H1 (cell line): Measurements from ENCODE around the gene SPDYE4. TPM values are rescaled to one million over a fixed set of nuclear protein-coding genes. Genes with fewer than 3 reads are reported as not detected.

Experiments
- CTCF ChIA-PET: fragments of 300-600 bp; sonication (Branson Sonifier 250); formaldehyde crosslinking; loops from one replicate; lab custom pipeline; 2021; ENCODE audit not compliant: partially characterized antibody; lab: Charles Lee
- POLR2A ChIA-PET: fragments of 300-600 bp; sonication (Branson Sonifier 250); formaldehyde crosslinking; loops from one replicate; lab custom pipeline; 2021; ENCODE audit warnings: inconsistent platforms; ENCODE audit not compliant: partially characterized antibody; lab: Charles Lee
- DNase-seq, 2 experiments: peaks; one replicate each; pipeline versions ENCODE4 v3.0.0 to v3.0.0-alpha.2; 2010 to 2022; ENCODE audit warnings: low spot score in 2 of 2, low read depth in 1 of 2, mixed read lengths in 1 of 2
- FAIRE-seq: peaks from 2 replicates; lab custom pipeline; 2011; peaks lifted over from hg19 to GRCh38; lab: Jason Lieb, UNC
- H2AFZ ChIP-seq: 2 replicates; pipeline ENCODE4 v1.8.1; 2012; ENCODE audit warnings: low read length, inconsistent platforms
- H2AK5ac ChIP-seq: 2 replicates; pipeline ENCODE4 v1.6.1; 2013; ENCODE audit warnings: low read depth, low read length
- H2BK120ac ChIP-seq: replicated peaks from 2 replicates; pipeline ENCODE3; 2013; ENCODE audit warnings: low read depth, low read length, inconsistent platforms
- H2BK12ac ChIP-seq: 2 replicates; pipeline ENCODE4 v1.6.1; 2013; ENCODE audit warnings: low read depth, low read length
- H2BK15ac ChIP-seq: 2 replicates; pipeline ENCODE4 v1.6.1; 2013; ENCODE audit warnings: low read length
- H2BK20ac ChIP-seq: 2 replicates; pipeline ENCODE4 v1.6.1; 2013; ENCODE audit warnings: low read length
- H2BK5ac ChIP-seq: 2 replicates; pipeline ENCODE4 v1.6.1; 2013; ENCODE audit warnings: low read depth, low read length
- H3K14ac ChIP-seq: 2 replicates; pipeline ENCODE4 v1.6.1; 2013; ENCODE audit warnings: inconsistent platforms; ENCODE audit not compliant: insufficient read length
- H3K18ac ChIP-seq: 2 replicates; pipeline ENCODE4 v1.6.1; 2013; ENCODE audit warnings: low read length; ENCODE audit errors: extremely low read depth
- H3K23ac ChIP-seq: 2 replicates; pipeline ENCODE4 v1.6.1; 2013; ENCODE audit warnings: inconsistent platforms; ENCODE audit not compliant: insufficient read length
- H3K23me2 ChIP-seq: 2 replicates; pipeline ENCODE4 v1.6.1; 2013; ENCODE audit warnings: low read depth, low read length
- H3K27ac ChIP-seq: 2 replicates; pipeline ENCODE4 v1.6.1; 2011; ENCODE audit warnings: low read depth, low read length, inconsistent platforms
- H3K27me3 ChIP-seq, 4 experiments: replicated peaks in 1 of 4; 1 replicate in 1 of 4; 2 replicates in 3 of 4; pipeline versions ENCODE4 v1.6.1 to v1.8.1; 2011 to 2013; ENCODE audit warnings: low read length in 3 of 4, mild to moderate bottlenecking in 3 of 4, inconsistent platforms in 2 of 4, mixed read lengths in 2 of 4, moderate library complexity in 1 of 4; ENCODE audit not compliant: control insufficient read depth in 3 of 4, insufficient read depth in 3 of 4; ENCODE audit errors: extremely low read depth in 1 of 4
- H3K36me3 ChIP-seq, 4 experiments: 2 replicates each; pipeline versions ENCODE4 v1.6.1 to v1.8.1; 2011 to 2013; ENCODE audit warnings: mild to moderate bottlenecking in 4 of 4, low read length in 3 of 4, moderate library complexity in 2 of 4, control low read depth in 1 of 4, inconsistent platforms in 1 of 4; ENCODE audit not compliant: insufficient read depth in 4 of 4, control insufficient read depth in 2 of 4
- H3K4ac ChIP-seq: replicated peaks from 2 replicates; pipeline ENCODE3; 2013; ENCODE audit warnings: low read length, low read depth, mixed read lengths, inconsistent platforms; ENCODE audit not compliant: insufficient read length
- H3K4me1 ChIP-seq, 4 experiments: replicated peaks in 1 of 4; 1 replicate in 1 of 4; 2 replicates in 3 of 4; pipeline versions ENCODE4 v1.6.1 to v1.8.1; 2011 to 2013; ENCODE audit warnings: low read length in 3 of 4, inconsistent platforms in 2 of 4, mixed read lengths in 1 of 4; ENCODE audit not compliant: insufficient read depth in 4 of 4, control insufficient read depth in 3 of 4
- H3K4me2 ChIP-seq, 2 experiments: 2 replicates each; pipeline versions ENCODE4 v1.6.1 to v1.8.1; 2011 to 2013; ENCODE audit warnings: low read depth in 2 of 2, low read length in 2 of 2, control low read depth in 1 of 2, inconsistent platforms in 1 of 2, mild to moderate bottlenecking in 1 of 2; ENCODE audit not compliant: insufficient read depth in 1 of 2
- H3K4me3 ChIP-seq, 4 experiments: fragments of 200-600, 300-600 bp in 1 of 4; sonication (generic), shearing (Covaris generic), sonication (Bioruptor Twin) in 1 of 4; 2 replicates each; pipeline versions ENCODE4 v1.5.1 to v1.8.1; 2011 to 2016; ENCODE audit warnings: low read length in 4 of 4, low read depth in 3 of 4, control low read depth in 2 of 4, inconsistent platforms in 2 of 4, mild to moderate bottlenecking in 2 of 4, mixed read lengths in 1 of 4, moderate library complexity in 1 of 4; ENCODE audit not compliant: insufficient read depth in 2 of 4; ENCODE audit errors: extremely low read depth in 1 of 4
- H3K56ac ChIP-seq: replicated peaks from 2 replicates; pipeline ENCODE3; 2013; ENCODE audit warnings: low read depth, mild to moderate bottlenecking, mixed read lengths, low read length, inconsistent platforms; ENCODE audit not compliant: insufficient read length
- H3K79me1 ChIP-seq: 2 replicates; pipeline ENCODE4 v1.6.1; 2013; ENCODE audit warnings: low read depth, low read length, control low read depth
- H3K79me2 ChIP-seq, 2 experiments: 2 replicates each; pipeline versions ENCODE4 v1.6.1 to v1.8.1; 2012 to 2013; ENCODE audit warnings: low read length in 2 of 2, mild to moderate bottlenecking in 2 of 2, inconsistent platforms in 1 of 2; ENCODE audit not compliant: insufficient read depth in 2 of 2, control insufficient read depth in 1 of 2
- H3K9ac ChIP-seq, 4 experiments: replicated peaks in 1 of 4; 1 replicate in 1 of 4; 2 replicates in 3 of 4; pipeline versions ENCODE4 v1.6.1 to v1.8.1; 2011 to 2013; ENCODE audit warnings: low read depth in 3 of 4, low read length in 3 of 4, control low read depth in 2 of 4, mild to moderate bottlenecking in 2 of 4, moderate library complexity in 2 of 4, inconsistent platforms in 1 of 4; ENCODE audit errors: extremely low read depth in 1 of 4
- H3K9me3 ChIP-seq, 2 experiments: 2 replicates each; pipeline versions ENCODE4 v1.6.1 to v1.8.1; 2012 to 2013; ENCODE audit warnings: mild to moderate bottlenecking in 2 of 2, moderate library complexity in 2 of 2, control low read depth in 1 of 2, inconsistent platforms in 1 of 2, low read depth in 1 of 2, low read length in 1 of 2, mixed read lengths in 1 of 2; ENCODE audit not compliant: insufficient read depth in 2 of 2
- H4K20me1 ChIP-seq, 2 experiments: replicated peaks in 1 of 2; 2 replicates each; pipeline versions ENCODE3 to v1.8.1; 2011 to 2013; ENCODE audit warnings: inconsistent platforms in 2 of 2, low read length in 2 of 2, mild to moderate bottlenecking in 1 of 2; ENCODE audit not compliant: insufficient read depth in 2 of 2, control insufficient read depth in 1 of 2
- H4K5ac ChIP-seq: 2 replicates; pipeline ENCODE4 v1.6.1; 2013; ENCODE audit warnings: low read length, low read depth, mixed read lengths, inconsistent platforms; ENCODE audit not compliant: insufficient read length
- H4K8ac ChIP-seq: 2 replicates; pipeline ENCODE4 v1.8.0; 2013; ENCODE audit warnings: mild to moderate bottlenecking, moderate library complexity, low read length, inconsistent platforms; ENCODE audit not compliant: insufficient read depth; ENCODE audit errors: extremely low read depth
- H4K91ac ChIP-seq: replicated peaks from 2 replicates; pipeline ENCODE3; 2013; ENCODE audit warnings: low read length, mixed read lengths, inconsistent platforms; ENCODE audit not compliant: insufficient read length
- RNF2 ChIP-seq: fragments of 200-900, 300-1000 bp; sonication (generic); IDR thresholded peaks from 2 replicates; pipeline ENCODE4 v1.7.1; 2016; ENCODE audit warnings: borderline replicate concordance, low read depth, mild to moderate bottlenecking, antibody characterized with exemption, low read length; ENCODE audit not compliant: poor library complexity, severe bottlenecking; ENCODE audit errors: missing control alignments
- WGBS, 2 experiments: shearing (Covaris generic) in 1 of 2; methylation state at CpG; one replicate each; pipeline versions ENCODE4 v1.1.6 to v1.1.7; 2013 to 2015; ENCODE audit warnings: low lambda C conversion rate in 2 of 2, mixed read lengths in 2 of 2, inconsistent platforms in 1 of 2, low coverage in 1 of 2, missing lambda C conversion rate in 1 of 2; ENCODE audit not compliant: insufficient replicate concordance in 2 of 2, insufficient coverage in 1 of 2, insufficient read length in 1 of 2; ENCODE audit errors: extremely low coverage in 1 of 2, missing lambda C conversion rate in 1 of 2; 5-methylcytosine and 5-hydroxymethylcytosine counted together
- polyA plus RNA-seq, 7 experiments: library from polyadenylated mRNA; depleted of rRNA in 3 of 7; stranded (reverse) in 5 of 7; unstranded in 2 of 7; fragments of >200 nt in 5 of 7; fragments of 200-250 nt in 2 of 7; gene quantifications; 1 replicate in 5 of 7; 2 replicates in 1 of 7; 4 replicates in 1 of 7; pipeline versions ENCODE4 v1.2.1 to v1.2.3, GENCODE V29; 2011 to 2013; ENCODE audit warnings: missing spikeins in 2 of 7, mixed read lengths in 2 of 7
- total RNA-seq: library from RNA; stranded (reverse); fragmentation: NEBNext Ultra II Directional; extraction: Animal tissue kit (Norgen Biotek cat#: 25700); gene quantifications from 2 replicates; pipeline ENCODE4 v1.2.1, GENCODE V29; 2021
- TF ChIP-seq, protein P1 (sequence below): IDR thresholded peaks from 2 replicates; pipeline ENCODE4 v1.6.1; 2012; ENCODE audit warnings: low read length, inconsistent platforms

The SPDYE4 gene
- total and polyA plus RNA-seq, 2 of the 8 experiments (the other 6 are each of a cell fraction or from before 2014, with no cell fraction given): not detected

DNA sequence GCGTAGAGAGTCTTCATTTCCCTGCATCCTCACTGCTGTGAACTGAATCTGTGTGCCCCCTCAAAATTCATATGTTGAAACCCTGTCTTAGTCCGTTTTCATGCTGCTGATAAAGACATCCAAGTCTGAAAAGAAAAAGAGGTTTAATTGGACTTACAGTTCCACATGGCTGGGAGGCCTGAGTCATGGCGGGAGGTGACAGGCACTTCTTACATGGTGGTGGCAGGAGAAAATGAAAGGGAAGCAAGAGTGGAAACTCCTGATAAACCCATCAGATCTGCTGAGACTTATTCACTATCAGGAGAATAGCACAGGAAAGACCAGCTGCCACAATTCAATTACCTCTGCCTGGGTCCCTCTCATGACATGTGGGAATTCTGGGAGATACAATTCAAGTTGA, 10.6 kb downstream of the SPDYE4 start:
- Histone ChIP-seq H3K23ac (no peak overlapping the region), H3K56ac (no peak overlapping the region), H2BK15ac (no peak overlapping the region), H2BK5ac (no peak overlapping the region), H3K4me3 (no peak overlapping the region), H3K4ac (no peak overlapping the region), H4K8ac (no peak overlapping the region), H3K79me2 (no peaks in the 10 kb centered on the region), H2BK20ac (no peak overlapping the region), H2AFZ (no peak overlapping the region), H2AK5ac (no peak overlapping the region), H4K91ac (no peak overlapping the region), H3K4me2 (no peak overlapping the region), H3K36me3 (no peaks in the 10 kb centered on the region), H4K5ac (no peak overlapping the region), H2BK120ac (no peak overlapping the region), H3K79me1 (no peaks in the 10 kb centered on the region), H3K18ac (no peak overlapping the region), H3K27ac (no peak overlapping the region), H2BK12ac (no peak overlapping the region), H3K14ac (no peak overlapping the region), H3K23me2 (peaks cover 6% of the 10 kb centered on the region), H3K9ac (no peak overlapping the region), H4K20me1 (no peaks in the 10 kb centered on the region), H3K27me3 (peaks cover 0 to 5% (median 0%) of the 10 kb centered on the region in 4 experiments; a peak in 2 of 7 replicates)
- ChIA-PET CTCF (interaction anchor here (1.0 to 2.3 kb wide), 4 partner anchors 9 to 91 kb away, joined by 3 to 15 read pairs (median 6); no protein-coding TSS in a partner anchor), POLR2A (no interaction called here)
- 89% methylated on average over 3 of the region's 3 CpGs; no CpG with 5 or more reads in 1 of the 2 experiments for WGBS, 2 experiments
- FAIRE-seq: no peak
- no peak for DNase-seq
- no peak for TF ChIP-seq RNF2
- TF ChIP-seq, protein P1, sequence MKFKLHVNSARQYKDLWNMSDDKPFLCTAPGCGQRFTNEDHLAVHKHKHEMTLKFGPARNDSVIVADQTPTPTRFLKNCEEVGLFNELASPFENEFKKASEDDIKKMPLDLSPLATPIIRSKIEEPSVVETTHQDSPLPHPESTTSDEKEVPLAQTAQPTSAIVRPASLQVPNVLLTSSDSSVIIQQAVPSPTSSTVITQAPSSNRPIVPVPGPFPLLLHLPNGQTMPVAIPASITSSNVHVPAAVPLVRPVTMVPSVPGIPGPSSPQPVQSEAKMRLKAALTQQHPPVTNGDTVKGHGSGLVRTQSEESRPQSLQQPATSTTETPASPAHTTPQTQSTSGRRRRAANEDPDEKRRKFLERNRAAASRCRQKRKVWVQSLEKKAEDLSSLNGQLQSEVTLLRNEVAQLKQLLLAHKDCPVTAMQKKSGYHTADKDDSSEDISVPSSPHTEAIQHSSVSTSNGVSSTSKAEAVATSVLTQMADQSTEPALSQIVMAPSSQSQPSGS: no peak
- TF ChIP-seq, all 59 proteins: peak for 0
- peaks cover 0 to 5% (median 0%) of the 10 kb centered on the region in 4 experiments; a peak in 1 of 7 replicates for H3K4me1 ChIP-seq
- no peaks in the 10 kb centered on the region for H3K9me3 ChIP-seq
